ENCODE results near the gene FAM170B.

DNA sequence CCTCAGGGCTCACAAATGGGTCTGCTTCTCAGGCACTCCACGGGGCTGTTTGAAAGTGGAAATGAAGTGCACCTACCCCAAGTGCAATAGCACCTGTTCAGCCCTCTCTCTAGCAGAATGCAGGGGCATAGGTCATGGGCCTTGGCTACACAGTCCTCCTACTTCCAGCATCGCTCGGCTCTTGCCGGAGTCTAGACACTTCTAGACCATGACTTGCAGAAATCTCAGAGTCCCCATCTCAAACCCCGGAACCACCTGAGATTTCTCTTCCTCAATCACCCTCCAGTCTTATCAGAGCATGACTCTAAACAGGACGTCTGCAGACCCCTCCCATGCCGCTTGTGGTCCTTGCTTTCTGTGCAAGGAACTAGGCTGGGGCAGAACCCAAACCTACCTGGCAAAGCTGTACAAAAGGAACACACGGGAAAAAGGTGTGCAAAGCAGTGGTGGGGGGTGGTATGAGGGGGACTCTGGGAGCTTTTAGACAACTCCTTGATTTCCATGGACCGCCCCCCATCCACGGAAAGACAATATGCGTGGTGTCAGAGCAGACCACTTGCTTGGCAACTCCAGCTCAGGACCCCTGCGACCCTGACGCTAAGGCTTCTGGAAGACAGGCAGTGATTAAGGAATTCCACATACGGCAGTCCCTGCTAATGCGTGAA is 40.6 kb upstream of the FAM170B start:
- TF ChIP-seq POLR2A (IDR thresholded peaks at IDR 0.05), result no peak
- TF ChIP-seq, protein P1, sequence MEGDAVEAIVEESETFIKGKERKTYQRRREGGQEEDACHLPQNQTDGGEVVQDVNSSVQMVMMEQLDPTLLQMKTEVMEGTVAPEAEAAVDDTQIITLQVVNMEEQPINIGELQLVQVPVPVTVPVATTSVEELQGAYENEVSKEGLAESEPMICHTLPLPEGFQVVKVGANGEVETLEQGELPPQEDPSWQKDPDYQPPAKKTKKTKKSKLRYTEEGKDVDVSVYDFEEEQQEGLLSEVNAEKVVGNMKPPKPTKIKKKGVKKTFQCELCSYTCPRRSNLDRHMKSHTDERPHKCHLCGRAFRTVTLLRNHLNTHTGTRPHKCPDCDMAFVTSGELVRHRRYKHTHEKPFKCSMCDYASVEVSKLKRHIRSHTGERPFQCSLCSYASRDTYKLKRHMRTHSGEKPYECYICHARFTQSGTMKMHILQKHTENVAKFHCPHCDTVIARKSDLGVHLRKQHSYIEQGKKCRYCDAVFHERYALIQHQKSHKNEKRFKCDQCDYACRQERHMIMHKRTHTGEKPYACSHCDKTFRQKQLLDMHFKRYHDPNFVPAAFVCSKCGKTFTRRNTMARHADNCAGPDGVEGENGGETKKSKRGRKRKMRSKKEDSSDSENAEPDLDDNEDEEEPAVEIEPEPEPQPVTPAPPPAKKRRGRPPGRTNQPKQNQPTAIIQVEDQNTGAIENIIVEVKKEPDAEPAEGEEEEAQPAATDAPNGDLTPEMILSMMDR (IDR thresholded peaks at IDR 0.05 in 4 of 5, conservative IDR thresholded peaks at IDR 0.05 in 1 of 5), result no peak

Data from gastrocnemius medialis (tissue), 4 donors.